Heart left ventricle (tissue), 16 donors: Measurements from ENCODE around the gene THSD7B. TPM values are rescaled to one million over a fixed set of nuclear protein-coding genes. Genes with fewer than 3 reads are reported as not detected.

Source experiments
- ATAC-seq, 4 donors: fragments of 200-7000 bp; cut with Tn5 transposase; one replicate each; pipeline ENCODE4 v1.9.1; 2020 to 2022; ENCODE audit warnings: moderate library complexity in 4 of 4, mild to moderate bottlenecking in 3 of 4, moderate number of reproducible peaks in 1 of 4
- DNase-seq, 5 donors: peaks; one replicate each; pipeline ENCODE4 v3.0.0-alpha.2; 2020
- H3K27ac ChIP-seq, 12 donors: fragments of 200-600 bp; sonication (generic) in 4 of 12; one replicate each; pipeline versions ENCODE4 v1.5.0 to v1.8.0; 2016 to 2022; ENCODE audit warnings: mild to moderate bottlenecking in 2 of 12
- H3K27me3 ChIP-seq, 9 donors: fragments of 200-600 bp; sonication (generic) in 2 of 9; one replicate each; pipeline versions ENCODE4 v1.5.1 to v1.8.0; 2016 to 2022; ENCODE audit warnings: mild to moderate bottlenecking in 3 of 9
- H3K36me3 ChIP-seq, 9 donors: fragments of 200-600 bp; sonication (generic) in 2 of 9; one replicate each; pipeline versions ENCODE4 v1.5.0 to v1.8.0; 2018 to 2022; ENCODE audit warnings: mild to moderate bottlenecking in 2 of 9
- H3K4me1 ChIP-seq, 12 donors: fragments of 200-600 bp; sonication (generic) in 4 of 12; one replicate each; pipeline versions ENCODE4 v1.5.0 to v1.8.0; 2016 to 2022; ENCODE audit warnings: mild to moderate bottlenecking in 3 of 12
- H3K4me3 ChIP-seq, 12 donors: fragments of 200-600 bp; sonication (generic) in 4 of 12; one replicate each; pipeline versions ENCODE4 v1.5.0 to v1.8.0; 2017 to 2022; ENCODE audit warnings: mild to moderate bottlenecking in 9 of 12, moderate library complexity in 4 of 12
- H3K9me3 ChIP-seq, 12 donors: fragments of 200-600 bp; sonication (generic) in 4 of 12; one replicate each; pipeline versions ENCODE4 v1.5.0 to v1.8.0; 2016 to 2022; ENCODE audit warnings: mild to moderate bottlenecking in 1 of 12
- POLR2A ChIP-seq, 2 donors: fragments of 450-650 bp; IDR thresholded peaks; one replicate each; pipeline ENCODE4 v1.6.1; 2017; ENCODE audit warnings: antibody characterized with exemption in 2 of 2, mild to moderate bottlenecking in 2 of 2, moderate library complexity in 2 of 2
- WGBS, 4 donors: extraction: QIAGEN DNeasy Blood & Tissue Kit in 2 of 4; methylation state at CpG; one replicate each; pipeline versions ENCODE4 v1.1.5 to v1.1.7; 2013 to 2018; 5-methylcytosine and 5-hydroxymethylcytosine counted together
- intact Hi-C, 10 donors: fragments of 100-400 bp; cut with DNase I; formaldehyde crosslinking; loops; one replicate each; pipeline versions ENCODE4 v1.11.1 to v1.14.2; 2022
- polyA plus RNA-seq, 2 donors: library from polyadenylated mRNA; stranded (reverse); fragments of 200-250 nt; gene quantifications; one replicate each; pipeline ENCODE4 v1.2.3, GENCODE V29; 2013
- total RNA-seq, 9 donors: library from RNA; depleted of rRNA in 2 of 9; stranded (reverse); fragments of >200 nt in 2 of 9; fragmentation: NEBNext Ultra II Directional in 3 of 9; extraction: Animal tissue kit (Norgen Biotek cat#: 25700) in 3 of 9; gene quantifications; one replicate each; pipeline versions ENCODE4 v1.1.0 to v1.2.4, GENCODE V29; 2016 to 2023
- TF ChIP-seq, protein P1 (sequence below), 12 donors: fragments of 200-600 bp; sonication (generic) in 4 of 12; IDR thresholded peaks; one replicate each; pipeline versions ENCODE4 v1.5.0 to v1.8.0; 2018 to 2022; ENCODE audit warnings: antibody characterized with exemption in 12 of 12, mild to moderate bottlenecking in 5 of 12
- donor health status: ischemic (EF 13 %, LVEDD 7.1; RV severe dilation, severe dysfunction).
- donor health status: healthy with polysubstance abuse.
- donor health status: DM: no; HTN: yes; CAD: no.
- donor health status: DM: no; HTN: no; CAD: no.
- donor health status: ischemic (EF 25% LVEDD 6.9; RV normal size, moderate dysfunction).
- donor health status: ischemic (EF 25% LVEDD 5.7; RV mildly dilated, moderate dysfunction).
- donor health status: healthy.
- donor health status: DM: yes; HTN: yes; CAD: no.
- donor health status: ischemic (EF 35%, LVEDD 5.7; RV mildly dilated, moderate dysfunction).
- donor health status: nonischemic (EF 11% LVEDD 7.7; RV severe dilation, severe dysfunction).
- donor health status: DM: yes; HTN: yes; CAD: no.
- donor health status: PGD.
- donor health status: ischemic (EF 29% LVEDD 5.4; RV normal size, mild dysfunction).
- donor health status: nonischemic (EF 23%, LVEDD 6.1; RV moderate dilation, normal function).

The THSD7B gene
- total and polyA plus RNA-seq, 11 donors: 0.04 to 0.43 (median 0.17) TPM

DNA sequence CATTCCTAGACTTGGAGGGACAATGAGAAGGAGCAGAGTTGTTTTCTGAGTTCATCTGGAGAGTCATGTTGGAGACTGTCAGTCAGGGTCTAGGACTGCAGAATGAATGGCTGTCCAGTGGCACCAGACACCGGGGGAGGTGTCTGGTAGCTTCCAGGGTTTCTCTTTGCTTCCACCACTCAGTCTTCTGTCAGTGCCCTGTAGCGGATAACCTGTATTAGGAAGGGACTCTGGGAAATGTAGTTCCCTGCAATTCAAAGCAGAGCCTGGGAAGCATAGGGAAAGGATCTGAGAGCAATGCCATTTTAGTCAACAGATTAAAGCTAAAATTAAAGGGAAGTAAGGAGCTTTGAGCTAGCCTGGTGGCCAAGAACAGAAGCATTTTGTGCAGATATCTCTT, 257.9 kb downstream of the THSD7B start:
- no peak for ATAC-seq
- H3K27ac ChIP-seq: no peak overlapping the region
- intact Hi-C loops: no loop called here

DNA sequence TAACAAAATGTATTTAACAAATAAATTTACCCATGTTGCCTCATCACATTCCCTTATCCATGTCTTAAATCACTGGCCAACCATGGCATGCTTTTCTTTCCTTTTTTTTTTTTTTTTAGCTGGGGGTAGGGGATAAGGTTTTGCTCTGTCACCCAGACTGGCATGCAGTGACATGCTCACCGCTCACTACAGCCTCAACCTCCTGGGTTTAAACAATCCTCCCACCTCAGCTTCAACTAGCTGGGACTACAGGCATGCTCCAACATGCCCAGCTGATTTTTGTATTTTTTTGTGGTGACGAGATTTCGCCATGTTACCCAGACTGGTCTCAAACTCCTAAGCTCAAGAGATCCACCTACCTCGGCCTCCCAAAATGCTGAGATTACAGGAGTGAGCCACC, 266.4 kb downstream of the THSD7B start:
- Histone ChIP-seq H3K4me3 (no peak overlapping the region), H3K36me3 (no peaks in the 10 kb centered on the region), H3K27ac (no peak overlapping the region), H3K4me1 (no peaks in the 10 kb centered on the region), H3K9me3 (peaks cover 0 to 4% (median 0%) of the 10 kb centered on the region in 12 donors), H3K27me3 (no peaks in the 10 kb centered on the region)
- WGBS, 4 donors: 88 to 91% (median 90%) methylated on average over 4 of the region's 4 CpGs
- intact Hi-C loops: no loop called here
- TF ChIP-seq, protein P1, sequence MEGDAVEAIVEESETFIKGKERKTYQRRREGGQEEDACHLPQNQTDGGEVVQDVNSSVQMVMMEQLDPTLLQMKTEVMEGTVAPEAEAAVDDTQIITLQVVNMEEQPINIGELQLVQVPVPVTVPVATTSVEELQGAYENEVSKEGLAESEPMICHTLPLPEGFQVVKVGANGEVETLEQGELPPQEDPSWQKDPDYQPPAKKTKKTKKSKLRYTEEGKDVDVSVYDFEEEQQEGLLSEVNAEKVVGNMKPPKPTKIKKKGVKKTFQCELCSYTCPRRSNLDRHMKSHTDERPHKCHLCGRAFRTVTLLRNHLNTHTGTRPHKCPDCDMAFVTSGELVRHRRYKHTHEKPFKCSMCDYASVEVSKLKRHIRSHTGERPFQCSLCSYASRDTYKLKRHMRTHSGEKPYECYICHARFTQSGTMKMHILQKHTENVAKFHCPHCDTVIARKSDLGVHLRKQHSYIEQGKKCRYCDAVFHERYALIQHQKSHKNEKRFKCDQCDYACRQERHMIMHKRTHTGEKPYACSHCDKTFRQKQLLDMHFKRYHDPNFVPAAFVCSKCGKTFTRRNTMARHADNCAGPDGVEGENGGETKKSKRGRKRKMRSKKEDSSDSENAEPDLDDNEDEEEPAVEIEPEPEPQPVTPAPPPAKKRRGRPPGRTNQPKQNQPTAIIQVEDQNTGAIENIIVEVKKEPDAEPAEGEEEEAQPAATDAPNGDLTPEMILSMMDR (IDR thresholded peaks at IDR 0.05): no peak
- TF ChIP-seq POLR2A (IDR thresholded peaks at IDR 0.05): no peak
- DNase-seq (no peak), ATAC-seq (no peak)

More for the DNA sequence above, 257.9 kb downstream of the THSD7B start:
- no peaks in the 10 kb centered on the region for H3K4me1 ChIP-seq
- WGBS, 4 donors: 29 to 57% (median 31%) methylated on average over 2 of the region's 2 CpGs
- H3K9me3 ChIP-seq: no peaks in the 10 kb centered on the region
- TF ChIP-seq POLR2A (IDR thresholded peaks at IDR 0.05): no peak
- TF ChIP-seq, protein P1 (IDR thresholded peaks at IDR 0.05): no peak
- no peak overlapping the region for H3K4me3 ChIP-seq
- no peaks in the 10 kb centered on the region for H3K36me3 ChIP-seq
- no peaks in the 10 kb centered on the region for H3K27me3 ChIP-seq
- no peak for DNase-seq

DNA sequence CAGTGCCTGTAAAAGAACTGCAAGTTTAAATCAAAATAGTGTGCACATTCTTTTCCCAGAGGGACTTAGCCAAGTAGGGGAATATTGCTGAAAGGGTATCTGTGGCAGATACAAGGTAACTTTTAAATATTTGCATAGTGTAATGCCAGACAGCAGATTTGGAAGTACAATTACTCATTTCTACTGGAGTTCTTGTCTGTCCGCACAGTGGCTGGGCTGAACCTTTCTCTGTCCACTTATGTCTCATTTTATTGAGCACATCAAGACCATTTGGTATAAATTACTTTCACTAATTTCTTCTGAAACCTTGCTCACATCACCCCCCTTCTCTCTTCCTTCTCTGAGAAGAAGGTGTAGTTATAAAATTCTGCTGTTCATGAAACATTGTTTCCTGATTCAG, 271.3 kb downstream of the THSD7B start:
- intact Hi-C loops: no loop called here
- no peak for TF ChIP-seq POLR2A (IDR thresholded peaks at IDR 0.05)
- TF ChIP-seq, protein P1 (IDR thresholded peaks at IDR 0.05): no peak

DNA sequence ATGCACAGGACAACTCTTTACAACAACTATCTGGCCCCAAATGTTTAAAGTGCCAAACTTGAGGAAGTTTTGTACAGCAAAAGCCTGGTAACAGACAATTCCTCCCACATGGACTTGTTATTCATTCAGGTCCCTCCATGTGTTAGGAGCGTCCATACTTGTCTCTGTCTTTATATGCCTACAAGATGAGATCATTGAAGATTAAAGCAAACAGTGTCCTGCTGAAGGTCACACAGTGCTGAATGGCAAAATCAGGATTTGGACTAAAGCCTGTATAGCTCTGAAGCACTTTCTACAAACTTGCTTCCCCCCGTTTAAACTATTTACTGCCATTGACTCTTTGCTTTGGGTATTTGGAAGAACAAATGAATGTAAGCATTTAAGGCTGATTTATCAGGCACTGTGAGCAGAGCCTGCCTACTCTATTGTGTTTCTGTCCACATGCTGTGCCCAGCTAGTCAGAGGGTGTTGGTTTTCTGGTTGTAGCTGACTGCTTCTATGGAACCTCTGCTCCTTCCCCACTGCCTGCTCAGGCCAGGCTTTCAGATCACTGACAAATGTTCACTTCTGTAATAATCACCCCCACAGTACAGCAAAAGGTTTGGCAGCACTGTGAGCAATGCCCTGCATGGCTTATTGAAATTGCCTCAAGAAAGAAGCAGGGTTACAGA, 274.3 kb downstream of the THSD7B start:
- no peaks in the 10 kb centered on the region for H3K9me3 ChIP-seq
- TF ChIP-seq, protein P1 (IDR thresholded peaks at IDR 0.05): no peak
- TF ChIP-seq POLR2A (IDR thresholded peaks at IDR 0.05): no peak
- peaks cover 0 to 4% (median 0%) of the 10 kb centered on the region in 9 donors for H3K27me3 ChIP-seq
- ATAC-seq: no peak
- DNase-seq: no peak
- H3K27ac ChIP-seq: no peak overlapping the region
- 67 to 87% (median 82%) methylated on average over 2 of the region's 2 CpGs for WGBS, 4 donors
- H3K4me3 ChIP-seq: no peak overlapping the region
- intact Hi-C loops: no loop called here
- H3K4me1 ChIP-seq: no peaks in the 10 kb centered on the region
- H3K36me3 ChIP-seq: no peaks in the 10 kb centered on the region

More for the DNA sequence above, 271.3 kb downstream of the THSD7B start:
- Histone ChIP-seq H3K36me3 (no peaks in the 10 kb centered on the region), H3K27ac (no peak overlapping the region), H3K27me3 (peaks cover 0 to under 1% (median 0%) of the 10 kb centered on the region in 9 donors), H3K4me3 (no peak overlapping the region), H3K4me1 (no peaks in the 10 kb centered on the region), H3K9me3 (peaks cover 0 to 4% (median 0%) of the 10 kb centered on the region in 12 donors)
- ATAC-seq (no peak), DNase-seq (no peak)
- WGBS, 4 donors: 91 to 96% (median 94%) methylated on average over 1 of the region's 1 CpG
